IPS-NIHi7 (cell line): ENCODE data around the gene RAB40C.

Experiments
- DNase-seq: peaks from one replicate; pipeline ENCODE4 v3.0.0; 2012; ENCODE audit warnings: mixed read lengths; ENCODE audit errors: extremely low spot score

RAB40C gene

DNA sequence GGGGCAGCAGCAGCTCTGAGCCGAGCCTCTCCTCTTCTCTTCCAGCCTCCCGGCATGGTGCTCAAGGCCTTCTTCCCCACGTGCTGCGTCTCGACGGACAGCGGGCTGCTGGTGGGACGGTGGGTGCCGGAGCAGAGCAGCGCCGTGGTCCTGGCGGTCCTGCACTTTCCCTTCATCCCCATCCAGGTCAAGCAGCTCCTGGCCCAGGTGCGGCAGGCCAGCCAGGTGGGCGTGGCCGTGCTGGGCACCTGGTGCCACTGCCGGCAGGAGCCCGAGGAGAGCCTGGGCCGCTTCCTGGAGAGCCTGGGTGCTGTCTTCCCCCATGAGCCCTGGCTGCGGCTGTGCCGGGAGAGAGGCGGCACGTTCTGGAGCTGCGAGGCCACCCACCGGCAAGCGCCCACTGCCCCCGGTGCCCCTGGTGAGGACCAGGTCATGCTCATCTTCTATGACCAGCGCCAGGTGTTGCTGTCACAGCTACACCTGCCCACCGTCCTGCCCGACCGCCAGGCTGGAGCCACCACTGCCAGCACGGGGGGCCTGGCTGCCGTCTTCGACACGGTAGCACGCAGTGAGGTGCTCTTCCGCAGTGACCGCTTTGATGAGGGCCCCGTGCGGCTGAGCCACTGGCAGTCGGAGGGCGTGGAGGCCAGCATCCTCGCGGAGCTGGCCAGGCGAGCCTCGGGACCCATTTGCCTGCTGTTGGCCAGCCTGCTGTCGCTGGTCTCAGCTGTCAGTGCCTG lies 15.7 kb upstream of the RAB40C start:
- DNase-seq = no peak

DNA sequence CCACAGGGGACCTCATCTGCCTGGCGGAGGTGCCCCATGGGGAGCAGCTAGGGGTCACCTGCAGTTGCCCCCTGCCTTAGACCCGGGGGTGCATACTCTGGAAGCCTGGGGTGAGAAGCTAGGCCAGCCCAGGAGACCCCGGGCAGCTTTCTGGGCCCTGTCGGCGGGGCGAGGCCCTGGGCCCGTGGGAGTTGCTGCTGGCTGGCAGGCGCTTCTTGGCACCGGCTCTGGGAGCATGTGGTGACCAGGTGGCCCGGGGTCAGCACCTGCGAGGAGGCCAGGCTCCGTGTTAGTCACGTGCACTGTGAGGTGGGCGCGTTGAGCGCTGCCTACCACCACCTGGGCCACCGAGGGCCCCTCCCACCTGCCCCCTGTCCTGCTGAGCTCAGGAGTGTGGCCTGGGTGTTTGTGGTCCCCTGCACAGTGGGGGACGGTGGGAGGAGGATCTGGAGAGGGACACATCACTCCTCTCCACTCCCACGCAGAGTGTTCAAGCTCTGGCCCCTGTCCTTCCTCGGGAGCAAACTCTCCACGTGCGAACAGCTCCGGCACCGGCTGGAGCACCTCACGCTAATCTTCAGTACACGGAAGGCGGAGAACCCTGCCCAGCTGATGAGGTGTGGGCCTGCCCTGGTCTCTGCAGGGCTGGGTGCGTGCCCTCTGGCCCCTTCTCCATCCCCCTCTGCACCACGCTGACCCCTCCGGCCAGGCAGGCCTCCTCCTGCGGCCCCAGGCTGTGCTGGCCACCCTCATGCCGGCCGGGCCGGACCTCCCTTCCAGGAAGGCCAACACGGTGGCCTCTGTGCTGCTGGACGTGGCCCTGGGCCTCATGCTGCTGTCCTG lies 14.3 kb upstream of the RAB40C start:
- no peak for DNase-seq

DNA sequence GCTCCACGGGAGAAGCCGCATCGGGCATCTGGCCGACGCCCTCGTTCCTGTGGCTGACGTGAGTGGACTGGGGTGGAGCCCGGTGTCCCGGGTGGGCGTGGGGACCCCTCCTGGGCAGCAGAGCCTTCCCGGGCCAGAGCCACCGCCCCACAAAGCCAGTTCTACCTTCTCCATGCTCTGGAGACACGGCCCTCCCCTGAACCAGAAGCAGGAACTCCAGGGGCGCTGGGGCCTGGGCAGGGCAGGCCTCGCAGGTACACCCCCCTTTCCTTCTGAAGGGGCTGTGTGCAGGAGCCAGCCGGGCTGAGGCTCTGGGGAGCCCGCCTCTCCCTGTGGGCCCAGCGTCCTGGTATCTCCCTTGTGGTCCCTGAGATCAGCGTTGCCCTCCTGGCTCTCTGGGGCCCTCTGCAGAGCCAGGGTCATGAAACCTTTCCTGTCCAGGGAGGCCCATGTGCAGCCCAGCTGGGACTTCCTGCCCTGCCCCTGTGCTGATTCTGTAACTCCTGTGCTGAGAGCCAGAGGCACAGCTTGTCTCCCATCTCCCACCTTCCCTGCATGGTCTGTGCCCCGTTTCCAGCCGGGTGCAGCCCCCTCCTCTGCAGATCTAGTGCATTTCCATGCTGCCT lies 13.6 kb upstream of the RAB40C start:
- DNase-seq = no peak

DNA sequence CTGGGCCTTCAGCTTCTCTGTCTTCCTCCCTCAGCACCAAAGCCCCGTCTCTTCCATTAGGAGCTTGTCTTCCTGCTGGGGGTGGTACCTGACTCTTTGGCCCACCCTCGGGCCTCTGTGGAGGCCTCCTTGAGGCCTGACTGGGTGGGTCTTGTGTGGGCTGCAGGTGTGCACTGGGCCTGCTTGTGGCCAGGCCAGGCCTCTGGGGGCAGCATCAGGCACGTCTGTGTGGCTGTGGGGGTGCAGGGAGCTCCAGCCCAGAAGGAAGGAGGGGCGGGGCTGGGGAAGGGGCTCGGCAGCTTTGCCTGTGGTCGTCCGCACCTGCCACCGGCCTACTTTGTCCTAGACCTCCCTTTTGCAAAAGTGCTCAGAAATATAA lies 13.1 kb upstream of the RAB40C start:
- no peak for DNase-seq

DNA sequence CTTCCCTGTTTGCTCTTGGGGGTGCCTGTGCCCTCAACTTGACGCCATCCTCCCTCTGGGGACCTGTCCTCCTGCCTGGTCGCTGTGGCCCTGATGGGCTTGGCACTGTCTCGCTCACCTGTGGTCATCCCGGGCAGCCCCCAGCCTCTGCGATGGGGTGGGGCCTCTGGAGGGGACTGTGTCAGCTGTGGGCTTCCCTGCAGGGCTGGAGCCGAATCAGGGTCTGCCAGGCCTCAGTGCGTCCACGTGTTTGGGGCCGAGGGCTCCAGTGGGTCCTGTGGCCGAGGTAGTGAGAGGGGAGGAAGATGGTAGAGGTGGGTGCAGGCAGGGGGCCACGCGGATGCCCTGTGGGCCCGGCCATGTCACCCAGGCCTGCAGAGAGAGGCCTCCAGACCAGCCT lies 12.1 kb upstream of the RAB40C start:
- DNase-seq = no peak

DNA sequence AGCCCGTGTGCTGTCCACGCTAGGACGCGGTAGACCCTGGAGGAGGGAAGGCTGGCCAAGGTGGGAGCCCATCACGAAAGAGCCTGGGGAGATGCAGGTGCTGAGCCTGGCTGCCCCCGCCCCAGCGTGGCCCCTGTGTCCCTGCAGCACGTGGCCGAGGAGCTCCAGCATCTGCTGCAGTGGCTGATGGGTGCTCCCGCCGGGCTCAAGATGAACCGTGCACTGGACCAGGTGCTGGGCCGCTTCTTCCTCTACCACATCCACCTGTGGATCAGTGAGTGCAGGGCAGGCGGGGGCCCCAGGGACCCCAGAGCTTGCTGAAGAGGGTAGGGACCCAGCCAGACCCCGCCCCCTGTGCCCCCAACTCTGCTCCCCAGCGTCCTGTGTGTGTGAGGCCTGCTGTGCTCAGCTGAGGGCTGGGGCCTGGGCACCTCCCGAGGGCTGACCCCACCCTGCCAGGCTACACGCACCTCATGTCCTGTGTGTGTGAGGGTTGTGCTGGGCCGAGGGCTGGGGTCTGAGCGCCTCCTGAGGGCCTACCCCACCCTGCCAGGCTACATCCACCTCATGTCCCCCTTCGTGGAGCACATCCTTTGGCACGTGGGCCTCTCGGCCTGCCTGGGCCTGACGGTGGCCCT lies 11.5 kb upstream of the RAB40C start:
- DNase-seq = no peak

DNA sequence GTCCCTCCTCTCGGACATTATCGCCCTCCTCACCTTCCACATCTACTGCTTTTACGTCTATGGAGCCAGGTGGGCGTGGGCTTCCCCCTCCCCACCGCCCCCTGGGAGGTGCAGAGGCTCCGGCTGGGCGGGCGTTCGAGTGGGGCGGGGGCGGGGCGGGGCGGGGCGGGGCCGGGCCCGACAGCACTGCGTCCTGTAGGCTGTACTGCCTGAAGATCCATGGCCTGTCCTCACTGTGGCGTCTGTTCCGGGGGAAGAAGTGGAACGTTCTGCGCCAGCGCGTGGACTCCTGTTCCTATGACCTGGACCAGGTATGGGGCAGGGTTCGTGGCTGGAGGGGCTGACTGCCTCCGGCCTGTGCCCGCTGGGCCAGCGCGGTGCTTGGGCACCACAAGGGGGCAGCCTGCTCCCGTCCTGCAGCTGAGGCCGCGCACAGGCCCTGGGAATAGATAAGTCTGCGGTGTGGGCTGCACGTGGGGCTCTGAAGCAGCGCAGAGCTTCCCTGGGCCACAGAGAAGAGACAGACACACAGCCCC lies 10.9 kb upstream of the RAB40C start:
- DNase-seq = peak; percentile 85

DNA sequence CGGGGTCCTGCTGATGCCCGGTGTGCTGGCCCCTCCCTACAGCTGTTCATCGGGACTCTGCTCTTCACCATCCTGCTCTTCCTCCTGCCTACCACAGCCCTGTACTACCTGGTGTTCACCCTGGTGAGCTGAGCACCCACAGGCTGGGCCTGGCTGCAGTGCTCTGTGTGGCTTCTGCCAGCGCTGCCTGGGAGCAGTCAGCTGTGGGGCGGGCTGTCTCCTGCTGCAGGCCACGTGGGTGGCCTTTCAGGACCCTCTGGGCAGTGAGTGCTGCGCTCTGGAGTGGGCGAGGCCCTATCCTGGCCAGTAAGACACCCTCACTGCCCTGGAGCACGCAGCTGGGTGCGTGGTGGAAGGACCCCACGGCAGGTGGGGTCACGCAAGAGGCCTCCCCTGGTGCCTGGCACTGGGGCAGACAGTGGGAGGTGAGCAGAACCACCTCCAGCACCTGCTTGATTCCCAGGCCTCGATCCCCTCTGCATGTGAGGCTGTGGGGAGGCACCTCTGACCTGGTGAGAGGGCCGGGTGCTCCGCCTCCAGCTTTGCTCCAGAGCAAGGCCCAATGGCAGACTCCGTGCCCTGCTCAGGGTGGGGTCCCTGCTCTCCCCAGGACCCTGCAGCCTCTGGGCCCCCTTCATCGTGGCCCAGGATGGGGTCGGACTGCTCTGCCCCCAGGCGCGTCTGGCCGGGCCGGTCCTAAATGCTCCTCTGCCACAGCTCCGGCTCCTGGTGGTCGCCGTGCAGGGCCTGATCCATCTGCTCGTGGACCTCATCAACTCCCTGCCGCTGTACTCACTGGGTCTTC lies 9.5 kb upstream of the RAB40C start:
- no peak for DNase-seq

DNA sequence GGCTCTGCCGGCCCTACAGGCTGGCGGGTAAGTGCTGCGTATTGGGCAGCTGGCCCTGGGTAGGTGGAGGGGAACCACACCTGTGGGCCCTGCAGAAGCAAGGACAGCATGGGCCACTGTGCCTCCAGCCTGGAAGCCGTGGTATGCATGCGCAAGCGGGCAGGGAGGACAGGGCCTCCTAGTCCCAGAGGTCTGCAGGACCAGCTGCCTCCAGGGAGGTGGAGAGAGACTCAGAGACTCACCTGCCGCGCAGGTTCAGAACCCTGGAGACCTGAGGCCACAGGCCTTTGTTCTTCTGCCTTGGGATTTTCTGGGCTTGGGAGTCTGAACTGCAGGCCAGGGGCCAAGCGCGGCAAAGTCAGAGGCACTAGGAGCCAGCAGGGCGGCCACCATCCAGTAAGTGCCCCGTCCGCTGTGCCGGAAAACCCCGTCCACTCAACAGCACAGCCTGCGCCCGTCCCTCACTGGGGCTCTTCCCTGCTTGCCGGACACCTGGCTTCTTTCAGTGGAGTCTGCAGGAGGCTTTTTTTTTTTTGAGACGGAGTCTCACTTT lies 8.8 kb upstream of the RAB40C start:
- DNase-seq = no peak

DNA sequence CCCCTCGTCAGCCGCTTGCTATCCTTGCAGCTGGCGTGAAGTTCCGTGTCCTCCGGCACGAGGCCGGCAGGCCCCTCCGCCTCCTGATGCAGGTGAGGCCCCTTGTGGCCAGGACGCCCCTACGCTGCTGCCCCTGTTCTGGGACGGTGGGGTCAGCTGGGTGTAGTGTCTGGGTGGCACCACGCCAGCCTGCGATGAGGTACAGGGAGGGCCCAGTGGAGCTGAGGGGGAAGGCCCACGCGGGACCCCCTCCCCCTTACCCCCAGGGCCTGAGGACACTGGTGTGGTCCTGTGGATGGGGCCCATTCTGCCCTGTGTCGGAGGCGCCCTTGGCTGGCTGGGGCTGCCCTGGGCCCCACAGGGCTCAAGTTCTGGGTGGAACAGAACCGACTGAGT lies 7.7 kb upstream of the RAB40C start:
- no peak for DNase-seq

DNA sequence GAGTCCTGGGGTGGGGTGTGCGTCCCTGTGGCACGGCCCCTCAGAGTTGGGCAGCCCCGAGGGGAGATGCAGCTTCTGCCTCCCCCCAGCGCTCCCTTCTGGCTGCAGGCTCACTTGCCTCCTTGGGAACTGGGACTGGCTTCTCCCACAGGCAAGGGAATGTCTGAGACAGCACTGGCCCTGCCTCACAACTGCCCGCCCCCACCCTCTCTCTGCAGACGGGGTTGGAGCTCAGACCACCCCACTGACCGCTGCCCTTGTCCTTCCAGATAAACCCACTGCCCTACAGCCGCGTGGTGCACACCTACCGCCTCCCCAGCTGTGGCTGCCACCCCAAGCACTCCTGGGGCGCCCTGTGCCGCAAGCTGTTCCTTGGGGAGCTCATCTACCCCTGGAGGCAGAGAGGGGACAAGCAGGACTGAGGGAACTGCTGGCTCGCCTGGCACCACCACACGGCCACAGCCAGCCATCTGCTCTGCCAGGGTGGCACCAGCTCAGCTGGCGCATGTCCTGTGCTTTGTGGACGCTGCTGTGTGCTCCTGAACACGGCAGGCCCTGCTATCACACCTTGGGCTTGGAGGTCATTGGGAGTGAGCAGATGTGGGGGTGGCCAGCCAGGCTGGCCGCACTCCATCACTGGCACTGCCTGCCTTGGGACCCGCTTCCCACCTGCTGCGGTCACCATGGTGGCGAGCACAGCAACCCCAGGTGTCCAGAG lies 7.1 kb upstream of the RAB40C start:
- DNase-seq = no peak

DNA sequence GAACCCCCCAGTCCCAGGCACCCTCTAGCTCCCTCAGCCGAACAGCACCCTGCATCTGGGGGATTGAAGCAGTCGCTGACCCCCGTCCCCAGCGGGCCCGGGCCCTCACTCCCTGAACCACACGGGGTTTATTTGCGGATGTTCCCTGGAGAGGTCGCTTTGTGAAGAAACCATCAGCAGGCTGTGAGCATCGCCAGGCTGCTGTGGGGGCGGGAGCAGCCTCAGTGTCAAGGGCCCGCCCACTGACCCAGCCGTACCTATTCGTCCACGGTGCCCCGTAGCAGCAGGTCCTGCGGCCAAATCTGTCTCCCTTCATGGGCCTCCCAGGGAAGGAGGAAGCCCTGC lies 6.4 kb upstream of the RAB40C start:
- peak; percentile 62 for DNase-seq

DNA sequence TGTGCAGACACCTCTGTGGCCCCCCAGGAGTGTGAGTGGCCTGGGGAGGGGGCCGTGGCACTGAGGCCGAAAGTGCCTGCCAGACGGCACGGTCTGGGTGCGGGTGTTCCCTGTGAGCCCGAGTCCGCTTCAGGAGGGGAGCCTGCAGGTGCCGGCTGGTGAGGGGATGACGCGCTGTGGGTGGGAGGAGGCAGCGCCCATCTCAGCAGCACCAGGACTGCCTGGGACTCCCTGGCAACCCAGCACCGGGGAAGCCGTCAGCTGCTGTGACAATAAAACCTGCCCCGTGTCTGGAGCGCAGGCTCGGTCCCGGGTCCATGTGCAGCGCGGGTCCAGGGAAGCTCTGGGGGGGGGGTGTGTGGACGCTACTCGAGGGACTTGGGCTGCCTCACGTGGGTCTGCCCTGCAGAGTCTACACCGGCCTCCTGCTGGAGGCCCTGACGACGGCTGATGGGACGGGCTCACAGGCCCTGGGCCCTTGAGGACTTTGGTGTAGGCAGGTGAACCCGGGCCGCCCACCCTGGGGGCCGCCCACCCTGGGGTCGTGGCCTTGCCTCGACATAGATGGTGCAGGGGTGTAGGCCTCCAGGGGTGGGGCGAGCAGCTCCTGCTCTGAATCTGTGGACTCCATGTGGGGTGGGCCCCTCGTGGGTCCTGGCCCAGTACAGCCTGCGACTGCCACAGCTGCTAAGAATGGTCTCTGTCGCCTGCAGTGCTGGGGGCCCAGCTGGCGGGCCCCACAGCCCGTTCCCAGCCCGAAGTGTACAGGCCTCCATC lies 5.9 kb upstream of the RAB40C start:
- DNase-seq = no peak

DNA sequence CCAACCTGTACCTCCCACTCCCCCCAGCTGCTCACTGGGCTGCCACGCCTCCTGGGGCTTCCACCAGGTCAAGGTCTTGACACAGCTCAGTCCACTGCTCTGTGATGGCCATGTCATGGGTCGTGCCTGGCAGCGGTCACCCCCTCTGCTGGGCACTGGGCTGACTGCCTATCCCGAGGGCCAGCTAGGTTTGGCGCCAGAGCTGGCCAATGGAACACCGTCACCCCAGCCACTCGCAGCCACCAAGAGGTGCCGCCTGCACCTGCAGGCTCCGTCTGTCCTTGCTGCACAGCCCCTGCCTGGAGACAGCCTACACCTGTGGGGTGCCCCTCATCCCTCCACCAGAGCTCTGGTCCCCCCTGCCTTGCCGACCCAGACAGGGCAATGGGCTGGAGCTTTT lies 4.5 kb upstream of the RAB40C start:
- DNase-seq = no peak

DNA sequence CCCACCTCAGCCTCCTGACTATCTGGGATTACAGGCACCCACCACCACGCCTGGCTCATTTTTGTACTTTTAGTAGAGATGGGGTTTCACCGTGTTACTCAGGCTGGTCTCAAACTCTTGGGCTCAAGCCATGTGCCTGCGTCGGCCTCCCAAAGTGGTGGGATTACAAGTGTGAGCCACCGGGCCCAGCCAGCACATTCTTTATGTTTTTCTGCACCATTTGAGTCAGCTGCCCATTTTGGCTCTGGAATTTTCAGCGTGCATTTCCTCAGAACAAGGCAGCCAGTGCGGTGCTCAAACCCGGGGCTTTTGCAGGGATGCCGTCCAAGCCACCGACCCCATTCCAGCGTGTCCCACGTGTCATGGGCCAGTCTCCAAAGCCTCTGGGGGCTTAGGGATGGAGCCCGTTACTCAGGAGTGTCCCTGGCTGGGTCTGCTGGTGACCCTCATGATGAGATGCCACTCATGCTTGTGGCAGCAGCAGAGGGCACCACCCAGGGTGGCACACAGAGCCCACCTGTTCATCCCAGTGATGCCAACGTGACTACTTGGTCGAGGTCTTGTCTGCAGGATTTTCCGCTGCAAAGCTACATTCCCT lies 3.7 kb upstream of the RAB40C start:
- DNase-seq = no peak

DNA sequence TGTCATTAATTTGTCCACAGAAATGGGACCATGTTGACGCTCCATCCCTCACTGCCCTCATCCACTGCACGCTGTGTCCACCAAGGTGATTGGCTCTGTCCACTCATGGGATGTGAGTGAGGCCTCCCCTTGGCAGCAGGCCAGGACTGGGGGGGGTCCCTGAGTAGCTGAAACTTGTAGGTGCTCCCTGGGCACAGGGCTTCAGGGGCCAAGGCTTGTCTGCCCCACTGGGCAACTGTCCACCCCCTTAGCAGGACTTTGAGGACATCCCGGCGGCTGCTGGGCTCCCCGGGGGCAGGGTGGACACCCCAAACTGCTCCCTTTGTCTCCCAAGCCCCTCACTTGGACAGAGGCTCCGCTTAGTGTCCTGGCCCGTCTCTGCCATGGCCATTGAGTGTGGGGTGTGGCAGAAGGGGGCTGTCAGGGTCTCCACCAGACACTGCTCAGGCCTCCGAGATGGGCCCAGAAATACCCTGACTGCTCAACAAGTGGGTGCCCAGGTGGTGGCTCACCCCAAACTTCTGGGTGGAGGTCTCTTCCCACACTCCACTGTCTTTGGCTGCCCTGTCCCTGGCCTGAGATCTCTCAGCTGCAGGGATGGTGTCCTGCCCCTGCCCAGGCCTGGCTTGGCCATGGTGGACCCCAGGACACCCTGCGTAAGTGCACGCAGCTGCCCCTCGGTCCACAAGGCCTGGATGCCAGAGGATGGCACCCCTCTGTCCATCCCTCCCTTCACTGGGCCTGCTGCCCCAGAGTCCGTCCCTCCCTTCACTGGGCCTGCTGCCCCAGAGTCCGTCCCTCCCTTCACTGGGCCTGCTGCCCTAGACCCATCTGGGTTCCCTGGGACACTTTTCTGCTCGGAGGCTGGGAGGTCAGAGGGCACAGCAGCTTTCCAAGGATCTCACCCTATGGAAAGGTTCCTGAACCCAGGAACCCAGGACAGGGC lies 2.9 kb upstream of the RAB40C start:
- DNase-seq = no peak

DNA sequence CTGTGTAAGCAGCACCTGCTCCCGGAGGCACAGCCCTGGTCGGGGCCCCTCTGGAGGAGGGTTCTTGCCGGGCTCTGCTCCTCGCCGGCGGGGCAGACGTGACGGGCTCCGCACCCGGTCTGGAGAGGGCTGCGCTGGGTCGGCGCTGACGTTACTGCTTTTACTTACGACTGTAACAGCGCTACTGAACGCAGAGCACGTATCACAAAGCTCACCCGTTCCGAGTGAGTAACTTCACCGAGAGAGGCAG lies 1.3 kb upstream of the RAB40C start:
- no peak for DNase-seq

DNA sequence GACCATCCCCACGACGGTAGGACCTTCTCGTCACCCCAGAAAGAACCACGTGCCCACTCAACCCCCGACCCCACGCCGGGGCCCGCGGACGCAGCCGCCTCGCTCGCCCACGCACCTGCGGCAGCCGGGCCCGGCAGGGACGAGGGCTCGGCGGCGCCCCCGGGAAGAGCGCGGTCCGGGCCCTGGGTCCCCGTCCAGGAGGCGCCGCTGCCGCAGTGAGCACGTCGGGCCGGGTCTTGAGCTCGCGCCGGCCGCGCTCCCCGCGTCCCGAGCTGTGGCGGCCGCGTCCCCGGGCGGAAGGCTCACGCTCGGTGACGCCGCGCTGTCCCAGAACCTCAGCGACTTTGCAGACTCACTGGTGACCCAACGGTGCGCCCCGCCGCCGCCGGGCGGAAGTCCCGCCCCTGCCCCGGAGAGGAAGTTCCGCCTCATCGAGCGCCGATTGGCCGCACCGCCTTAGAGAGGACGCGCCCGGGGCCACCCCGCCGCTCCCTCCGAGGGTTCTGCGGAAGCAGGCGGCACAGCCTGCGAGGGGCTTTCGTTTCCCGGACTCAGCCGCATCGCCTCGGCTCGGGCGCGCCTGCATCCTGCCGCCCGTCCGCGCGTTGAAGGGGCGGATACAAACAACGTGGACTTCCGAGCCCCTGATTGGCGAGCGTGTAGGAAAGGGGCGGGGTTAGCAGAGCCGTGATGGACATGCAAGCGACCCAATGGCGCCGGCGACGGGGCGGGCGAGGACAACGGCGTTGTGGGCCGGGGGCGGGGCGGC lies 793 bp upstream of the RAB40C start:
- peak; percentile 88 for DNase-seq
